Chondrocyte (in vitro differentiated cells): Measurements from ENCODE around the gene ENTPD8. TPM values are rescaled to one million over a fixed set of nuclear protein-coding genes. Genes with fewer than 3 reads are reported as not detected.

Experiments
- DNase-seq: peaks from one replicate; pipeline ENCODE4 v3.0.0; 2021; ENCODE audit warnings: mixed read lengths, low spot score
- H3K27ac Mint-ChIP-seq: one replicate; pipeline ENCODE4 v1.8.0; 2021; ENCODE audit warnings: mild to moderate bottlenecking, moderate library complexity, mixed read lengths; ENCODE audit not compliant: unreplicated experiment
- H3K27me3 Mint-ChIP-seq: 2 replicates; pipeline ENCODE4 v1.8.0; 2021; ENCODE audit warnings: low read depth, mixed read lengths
- H3K36me3 Mint-ChIP-seq: 2 replicates; pipeline ENCODE4 v1.8.0; 2021; ENCODE audit warnings: low read depth, mixed read lengths
- H3K4me1 Mint-ChIP-seq: 2 replicates; pipeline ENCODE4 v1.8.0; 2021; ENCODE audit warnings: low read depth, mild to moderate bottlenecking, mixed read lengths
- H3K4me3 Mint-ChIP-seq: one replicate; pipeline ENCODE4 v1.8.0; 2021; ENCODE audit warnings: mild to moderate bottlenecking, moderate library complexity, mixed read lengths; ENCODE audit not compliant: unreplicated experiment
- H3K9me3 Mint-ChIP-seq: 2 replicates; pipeline ENCODE4 v1.8.0; 2021; ENCODE audit warnings: low read depth, mixed read lengths
- total RNA-seq: library from RNA; stranded (reverse); gene quantifications from 3 replicates; pipeline ENCODE4 v1.2.1, GENCODE V29; 2021
- TF ChIP-seq, protein P1 (sequence below): fragments of 200-600 bp; sonication (generic); IDR thresholded peaks from 2 replicates; pipeline ENCODE4 v1.5.0; 2021; ENCODE audit warnings: antibody characterized with exemption, mild to moderate bottlenecking, moderate library complexity

ENTPD8 gene
- total RNA-seq, 1 donor from 2014 or later: 0.10 TPM

DNA sequence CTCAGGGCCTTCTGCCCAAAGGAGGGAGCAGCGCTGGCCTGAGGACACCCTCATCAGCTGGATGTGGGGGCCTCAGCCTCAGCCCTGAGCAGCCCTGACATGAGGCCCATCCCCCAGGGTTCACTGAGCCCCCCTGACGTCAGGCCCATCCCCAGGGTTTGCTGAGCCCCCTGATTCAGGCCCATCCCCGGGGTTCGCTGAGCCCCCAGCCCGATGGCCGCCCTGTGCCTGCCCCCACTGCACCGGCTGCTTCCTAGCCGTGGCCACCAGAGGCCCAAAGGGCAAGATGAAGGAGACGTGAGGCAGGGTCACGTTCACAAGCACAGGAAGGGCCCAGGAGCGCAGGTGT, 37.4 kb upstream of the ENTPD8 start:
- no peak overlapping the region for H3K4me3 Mint-ChIP-seq
- H3K4me1 Mint-ChIP-seq: peaks cover 20% of the 10 kb centered on the region
- TF ChIP-seq, protein P1, sequence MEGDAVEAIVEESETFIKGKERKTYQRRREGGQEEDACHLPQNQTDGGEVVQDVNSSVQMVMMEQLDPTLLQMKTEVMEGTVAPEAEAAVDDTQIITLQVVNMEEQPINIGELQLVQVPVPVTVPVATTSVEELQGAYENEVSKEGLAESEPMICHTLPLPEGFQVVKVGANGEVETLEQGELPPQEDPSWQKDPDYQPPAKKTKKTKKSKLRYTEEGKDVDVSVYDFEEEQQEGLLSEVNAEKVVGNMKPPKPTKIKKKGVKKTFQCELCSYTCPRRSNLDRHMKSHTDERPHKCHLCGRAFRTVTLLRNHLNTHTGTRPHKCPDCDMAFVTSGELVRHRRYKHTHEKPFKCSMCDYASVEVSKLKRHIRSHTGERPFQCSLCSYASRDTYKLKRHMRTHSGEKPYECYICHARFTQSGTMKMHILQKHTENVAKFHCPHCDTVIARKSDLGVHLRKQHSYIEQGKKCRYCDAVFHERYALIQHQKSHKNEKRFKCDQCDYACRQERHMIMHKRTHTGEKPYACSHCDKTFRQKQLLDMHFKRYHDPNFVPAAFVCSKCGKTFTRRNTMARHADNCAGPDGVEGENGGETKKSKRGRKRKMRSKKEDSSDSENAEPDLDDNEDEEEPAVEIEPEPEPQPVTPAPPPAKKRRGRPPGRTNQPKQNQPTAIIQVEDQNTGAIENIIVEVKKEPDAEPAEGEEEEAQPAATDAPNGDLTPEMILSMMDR: no peak
- H3K9me3 Mint-ChIP-seq: peaks cover 15% of the 10 kb centered on the region
- DNase-seq: no peak
- no peaks in the 10 kb centered on the region for H3K27me3 Mint-ChIP-seq
- no peak overlapping the region for H3K27ac Mint-ChIP-seq
- peaks cover 14% of the 10 kb centered on the region for H3K36me3 Mint-ChIP-seq

DNA sequence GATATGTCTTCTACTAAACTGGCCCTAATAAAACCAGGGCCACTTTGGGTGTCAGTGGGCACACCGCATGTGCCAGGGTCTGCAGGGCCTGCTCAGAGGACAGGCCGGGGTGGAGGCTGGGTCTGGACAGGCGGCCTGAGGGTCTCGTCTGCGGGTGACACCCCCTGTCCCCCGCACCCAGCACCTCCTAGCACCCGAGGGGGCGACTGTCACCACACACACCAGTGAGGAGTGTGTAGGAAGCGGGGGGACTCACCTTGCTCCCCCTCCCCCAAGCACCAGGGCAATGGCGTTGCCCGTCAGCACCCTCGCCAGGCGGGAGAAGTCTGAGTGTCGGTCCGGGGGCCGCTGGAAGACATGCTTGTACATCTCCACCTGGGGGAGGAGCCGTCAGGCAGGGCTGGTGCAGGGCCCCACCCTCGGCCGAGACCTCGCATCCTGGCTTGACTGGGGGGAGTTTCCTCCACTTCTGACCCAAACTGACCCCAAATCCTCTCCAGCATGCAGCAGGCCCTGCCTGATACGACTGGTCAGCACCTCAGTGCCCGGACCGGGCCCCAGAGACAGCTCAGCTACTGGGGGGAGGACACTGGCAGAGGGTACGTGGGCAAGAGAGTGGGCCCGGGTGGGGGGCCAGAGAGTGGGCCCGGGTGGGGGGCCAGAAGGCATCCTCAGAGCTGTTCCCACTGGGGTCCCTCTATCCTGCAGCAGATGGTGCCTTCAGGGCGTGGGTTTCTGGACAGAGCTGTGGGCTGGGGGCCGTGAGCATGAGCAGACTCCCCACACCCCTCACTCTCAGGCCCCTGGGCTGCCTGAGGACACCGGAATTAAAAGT, 36.8 kb upstream of the ENTPD8 start:
- H3K36me3 Mint-ChIP-seq: peaks cover 15% of the 10 kb centered on the region
- no peak for DNase-seq
- H3K4me3 Mint-ChIP-seq: no peak overlapping the region

DNA sequence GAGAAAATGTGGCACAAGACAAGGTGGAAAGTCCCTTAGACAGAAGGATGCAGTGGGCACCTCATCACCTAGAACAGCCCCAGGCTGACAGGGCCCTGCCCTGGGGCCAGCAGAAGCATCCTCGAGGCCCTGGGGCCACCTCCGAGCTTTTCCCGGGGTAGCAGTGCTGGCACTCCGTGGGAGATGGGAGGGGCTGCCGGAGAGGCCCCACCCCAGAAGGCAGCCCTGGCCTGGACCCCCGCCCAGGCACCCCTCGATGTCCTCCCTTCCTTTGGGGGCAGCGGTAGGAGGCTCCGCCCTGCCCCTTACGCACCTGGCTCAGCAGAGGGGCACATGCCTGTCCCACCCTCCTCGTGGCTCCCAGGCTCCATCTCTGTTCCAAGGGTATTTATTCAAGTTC, 35.7 kb upstream of the ENTPD8 start:
- Mint-ChIP-seq H3K27ac (no peak overlapping the region), H3K4me1 (peaks cover 10% of the 10 kb centered on the region), H3K36me3 (peaks cover 15% of the 10 kb centered on the region), H3K9me3 (peaks cover 22% of the 10 kb centered on the region), H3K27me3 (no peaks in the 10 kb centered on the region), H3K4me3 (no peak overlapping the region)
- TF ChIP-seq, protein P1: no peak
- no peak for DNase-seq

More for the DNA sequence above, 36.8 kb upstream of the ENTPD8 start:
- Mint-ChIP-seq H3K27ac (no peak overlapping the region), H3K27me3 (no peaks in the 10 kb centered on the region), H3K4me1 (peaks cover 20% of the 10 kb centered on the region), H3K9me3 (peaks cover 19% of the 10 kb centered on the region)
- TF ChIP-seq, protein P1: no peak

DNA sequence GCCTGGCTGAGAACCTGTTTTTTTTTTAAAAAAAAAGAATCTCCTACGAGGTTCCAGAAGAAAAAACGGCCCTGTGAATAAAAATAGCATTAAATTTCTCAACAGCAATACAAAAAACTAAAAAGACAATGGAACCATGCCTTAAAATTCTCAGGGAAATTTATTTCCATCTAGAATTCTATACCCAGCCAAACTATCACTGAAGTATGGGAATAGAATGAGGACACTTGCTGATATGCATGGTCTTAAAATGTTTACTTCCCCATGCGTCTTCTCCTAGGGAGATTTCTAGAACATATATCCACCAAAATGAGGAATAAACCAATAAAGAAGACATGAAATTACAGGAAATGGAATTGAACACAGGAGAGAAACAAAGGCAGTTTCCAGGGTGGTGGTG, 34.5 kb upstream of the ENTPD8 start:
- no peak for DNase-seq
- TF ChIP-seq, protein P1: no peak
- Mint-ChIP-seq H3K27ac (no peak overlapping the region), H3K4me3 (no peak overlapping the region), H3K4me1 (peaks cover 7% of the 10 kb centered on the region), H3K36me3 (peaks cover 15% of the 10 kb centered on the region), H3K9me3 (peaks cover 22% of the 10 kb centered on the region), H3K27me3 (no peaks in the 10 kb centered on the region)

DNA sequence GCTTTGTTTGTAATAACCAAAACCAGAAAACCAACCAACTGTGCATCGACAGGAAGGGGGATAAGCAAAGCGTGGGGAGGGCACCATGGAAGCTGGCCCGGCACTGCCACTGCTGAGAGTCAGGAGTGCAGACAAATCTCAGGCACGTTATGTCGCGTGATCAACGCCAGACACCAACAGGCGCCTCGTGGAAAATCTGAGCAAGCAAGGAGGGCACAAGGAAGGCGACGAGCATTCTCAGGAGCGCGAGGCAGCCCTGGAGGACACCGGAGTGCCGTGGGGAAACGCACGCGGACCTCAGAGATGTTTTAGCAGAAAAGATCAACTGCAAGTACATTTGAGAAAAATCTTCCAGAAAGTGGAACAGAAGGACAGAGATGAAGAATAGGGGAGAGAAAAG, 33.1 kb upstream of the ENTPD8 start:
- Mint-ChIP-seq H3K27me3 (peaks cover 3% of the 10 kb centered on the region), H3K9me3 (peaks cover 22% of the 10 kb centered on the region), H3K4me1 (peaks cover 3% of the 10 kb centered on the region), H3K27ac (no peak overlapping the region), H3K36me3 (peaks cover 14% of the 10 kb centered on the region), H3K4me3 (no peak overlapping the region)
- TF ChIP-seq, protein P1: no peak
- DNase-seq: no peak
